HEK293T (cell line): ENCODE results near the gene BFSP1.

Source experiments
- CTCF ChIA-PET: fragments of 350-600 bp; formaldehyde crosslinking; extraction: SDS; loops from one replicate; lab custom pipeline; 2021; ENCODE audit warnings: antibody characterized with exemption, inconsistent platforms; lab: Yijun Ruan, JAX
- POLR2A ChIA-PET: fragments of 350-600 bp; formaldehyde crosslinking; extraction: SDS; loops from one replicate; lab custom pipeline; 2020; ENCODE audit warnings: antibody characterized with exemption, inconsistent platforms; lab: Yijun Ruan, JAX
- DNase-seq: peaks from one replicate; pipeline ENCODE4 v3.0.0; 2012; ENCODE audit warnings: mixed read lengths; ENCODE audit errors: extremely low spot score
- ARNT ChIP-seq: fragments of 450-650 bp; IDR thresholded peaks from 2 replicates; pipeline ENCODE4 v1.6.1; 2017; ENCODE audit warnings: mild to moderate bottlenecking
- BHLHE40 ChIP-seq: fragments of 450-650 bp; IDR thresholded peaks from 2 replicates; pipeline ENCODE4 v1.6.1; 2016; ENCODE audit warnings: mild to moderate bottlenecking, moderate library complexity, borderline replicate concordance
- CTBP1 ChIP-seq: fragments of 450-650 bp; IDR thresholded peaks from 2 replicates; pipeline ENCODE4 v1.6.1; 2016; ENCODE audit warnings: borderline replicate concordance
- ELF4 ChIP-seq: fragments of 450-650 bp; IDR thresholded peaks from 2 replicates; pipeline ENCODE4 v1.6.1; 2017; ENCODE audit warnings: antibody characterized with exemption
- FOXA1 ChIP-seq: fragments of 450-650 bp; IDR thresholded peaks from 2 replicates; pipeline ENCODE4 v1.6.1; 2016; ENCODE audit warnings: mild to moderate bottlenecking
- FOXK2 ChIP-seq: fragments of 450-650 bp; IDR thresholded peaks from 2 replicates; pipeline ENCODE4 v1.6.1; 2016; ENCODE audit warnings: mild to moderate bottlenecking
- FOXM1 ChIP-seq: fragments of 450-650 bp; IDR thresholded peaks from 2 replicates; pipeline ENCODE4 v1.6.1; 2017; ENCODE audit warnings: mild to moderate bottlenecking, borderline replicate concordance
- HDGF ChIP-seq: fragments of 450-650 bp; IDR thresholded peaks from 2 replicates; pipeline ENCODE4 v1.6.1; 2017; ENCODE audit warnings: antibody characterized with exemption, borderline replicate concordance
- L3MBTL2 ChIP-seq: fragments of 450-650 bp; conservative IDR thresholded peaks from 2 replicates; pipeline ENCODE4 v1.6.1; 2016; ENCODE audit warnings: mild to moderate bottlenecking
- LEF1 ChIP-seq: fragments of 450-650 bp; IDR thresholded peaks from 2 replicates; pipeline ENCODE4 v1.6.1; 2017; ENCODE audit warnings: mild to moderate bottlenecking, borderline replicate concordance
- NFRKB ChIP-seq: fragments of 450-650 bp; IDR thresholded peaks from 2 replicates; pipeline ENCODE4 v1.6.1; 2016; ENCODE audit warnings: mild to moderate bottlenecking, moderate library complexity
- PKNOX1 ChIP-seq: fragments of 450-650 bp; IDR thresholded peaks from 2 replicates; pipeline ENCODE4 v1.6.1; 2016
- SP1 ChIP-seq: fragments of 450-650 bp; IDR thresholded peaks from 2 replicates; pipeline ENCODE4 v1.6.1; 2017
- SUZ12 ChIP-seq: fragments of 450-650 bp; IDR thresholded peaks from 2 replicates; pipeline ENCODE4 v1.6.1; 2016; ENCODE audit warnings: mild to moderate bottlenecking
- TARDBP ChIP-seq: fragments of 450-650 bp; IDR thresholded peaks from 2 replicates; pipeline ENCODE4 v1.6.1; 2016
- ZNF384 ChIP-seq: fragments of 450-650 bp; IDR thresholded peaks from 2 replicates; pipeline ENCODE4 v1.6.1; 2016

Gene BFSP1

GRCh38 chr20:17541596-17541995 is 10.4 kb upstream of the BFSP1 start:
- TF ChIP-seq ARNT = no peak
- TF ChIP-seq BHLHE40 = no peak
- no peak for TF ChIP-seq SP1
- TF ChIP-seq FOXA1 = no peak
- TF ChIP-seq PKNOX1 = no peak
- ChIA-PET POLR2A (interaction anchor here (3.8 kb wide), 1 partner anchor 29 kb away, joined by 11 read pairs; the partner anchor contains the start of gene DSTN), CTCF (interaction anchor here (0.5 to 0.7 kb wide), 4 partner anchors 8 to 448 kb away, joined by 3 to 9 read pairs (median 4); no protein-coding TSS in a partner anchor)
- DNase-seq = no peak

- POLR2A ChIA-PET = interaction anchor here (1.2 kb wide), 1 partner anchor 31 kb away, joined by 3 read pairs; the partner anchor contains the start of gene DSTN
- DNase-seq = no peak
- no peak for TF ChIP-seq FOXK2
- TF ChIP-seq FOXM1 = no peak
- peak; percentile 63 for TF ChIP-seq PKNOX1
- TF ChIP-seq HDGF = no peak
- TF ChIP-seq ARNT = no peak
- no peak for TF ChIP-seq SUZ12
- no peak for TF ChIP-seq FOXA1
- CTCF ChIA-PET = no interaction called here
These were observed 7.5 kb upstream of the BFSP1 start for GRCh38 chr20:17538517-17539170.

- ChIA-PET POLR2A (no interaction called here), CTCF (no interaction called here)
These were observed 6.8 kb upstream of the BFSP1 start for GRCh38 chr20:17537959-17538358.

GRCh38 chr20:17536944-17537444 is 5.8 kb upstream of the BFSP1 start:
- ChIA-PET CTCF (interaction anchor here (0.6 to 1.3 kb wide), 8 partner anchors 12 to 400 kb away, joined by 3 to 7 read pairs (median 4); partner anchors contain the start of gene DSTN), POLR2A (interaction anchor here (1.2 to 1.3 kb wide), 2 partner anchors 33 to 36 kb away, joined by 3 to 6 read pairs; partner anchors contain the start of gene DSTN)
- no peak for TF ChIP-seq NFRKB
- peak; percentile 71 for TF ChIP-seq L3MBTL2
- DNase-seq = peak; percentile 78

More at GRCh38 chr20:17537959-17538358, 6.8 kb upstream of the BFSP1 start:
- TF ChIP-seq L3MBTL2 = no peak
- no peak for TF ChIP-seq ZNF384
- TF ChIP-seq TARDBP = no peak
- TF ChIP-seq BHLHE40 = no peak
- TF ChIP-seq SP1 = no peak
- TF ChIP-seq CTBP1 = no peak
- TF ChIP-seq HDGF = no peak
- TF ChIP-seq PKNOX1 = no peak
- no peak for TF ChIP-seq FOXK2
- no peak for TF ChIP-seq FOXM1
- no peak for TF ChIP-seq ELF4
- TF ChIP-seq ARNT = no peak
- no peak for TF ChIP-seq FOXA1
- TF ChIP-seq SUZ12 = no peak
- DNase-seq = no peak

GRCh38 chr20:17534077-17534476 is 2.9 kb upstream of the BFSP1 start:
- ChIA-PET CTCF (interaction anchor here (0.6 to 1.5 kb wide), 3 partner anchors 66 to 88 kb away, joined by 3 to 4 read pairs (median 3); no protein-coding TSS in a partner anchor), POLR2A (interaction anchor here (1.0 kb wide), 1 partner anchor 36 kb away, joined by 3 read pairs; the partner anchor contains the start of gene DSTN)
- no peak for TF ChIP-seq ARNT
- TF ChIP-seq SUZ12 = no peak
- no peak for TF ChIP-seq FOXA1
- no peak for TF ChIP-seq ZNF384
- no peak for TF ChIP-seq FOXM1
- TF ChIP-seq NFRKB = no peak
- TF ChIP-seq ELF4 = no peak
- TF ChIP-seq PKNOX1 = no peak
- no peak for TF ChIP-seq LEF1
- no peak for DNase-seq

- CTCF ChIA-PET = interaction anchor here (1.5 kb wide), 1 partner anchor 89 kb away, joined by 4 read pairs; no protein-coding TSS in a partner anchor
- POLR2A ChIA-PET = interaction anchor here (1.0 kb wide), 1 partner anchor 37 kb away, joined by 4 read pairs; the partner anchor contains the start of gene DSTN
- no peak for TF ChIP-seq FOXA1
- no peak for TF ChIP-seq ZNF384
- no peak for TF ChIP-seq ARNT
- no peak for TF ChIP-seq ELF4
- TF ChIP-seq L3MBTL2 = peak; percentile 47; the same call in 1 of the 2 replicates
- TF ChIP-seq LEF1 = no peak
- no peak for TF ChIP-seq FOXM1
- no peak for TF ChIP-seq NFRKB
- DNase-seq = peak; percentile 56
These were observed 2.2 kb upstream of the BFSP1 start for GRCh38 chr20:17533396-17533795.
